ENCODE measurements around the gene TTLL10.

The TTLL10 gene

GRCh38 chr1:1226566-1227362 lies 53.1 kb downstream of the TTLL10 start:
- no peak for TF ChIP-seq ZNF274 (IDR thresholded peaks at IDR 0.05; ENCODE audit: low read depth, low read length)
- no peak for TF ChIP-seq SUZ12 (IDR thresholded peaks at IDR 0.05; ENCODE audit: extremely low read depth, insufficient read depth, insufficient read length)
- TF ChIP-seq YY1 (IDR thresholded peaks at IDR 0.05; ENCODE audit: insufficient read depth, insufficient read length) = no peak
- H3K4me3 ChIP-seq (ENCODE audit: insufficient read length, low read depth) = no peak overlapping the region
- no peaks in the 10 kb centered on the region for H3K4me1 ChIP-seq (ENCODE audit: insufficient read depth, insufficient read length)
- no peaks in the 10 kb centered on the region for H3K9me3 ChIP-seq (ENCODE audit: insufficient read depth, low read length)
- H3K36me3 ChIP-seq (ENCODE audit: insufficient read depth, insufficient read length, low read length) = peaks cover 73% of the 10 kb centered on the region
- DNase-seq (ENCODE audit: low read depth, low spot score) = no peak
- no peak overlapping the region for H3K9ac ChIP-seq (ENCODE audit: insufficient read length, low read depth)
- no peaks in the 10 kb centered on the region for H3K27me3 ChIP-seq (ENCODE audit: insufficient read depth, insufficient read length)

GRCh38 chr1:1227386-1227785 lies 53.7 kb downstream of the TTLL10 start:
- no peak for DNase-seq (ENCODE audit: low read depth, low spot score)
- no peak overlapping the region for H3K4me3 ChIP-seq (ENCODE audit: insufficient read length, low read depth)
- no peak overlapping the region for H3K9ac ChIP-seq (ENCODE audit: insufficient read length, low read depth)
- no peaks in the 10 kb centered on the region for H3K9me3 ChIP-seq (ENCODE audit: insufficient read depth, low read length)
- H3K4me1 ChIP-seq (ENCODE audit: insufficient read depth, insufficient read length) = no peaks in the 10 kb centered on the region
- no peak for TF ChIP-seq ZNF274 (IDR thresholded peaks at IDR 0.05; ENCODE audit: low read depth, low read length)
- TF ChIP-seq SUZ12 (IDR thresholded peaks at IDR 0.05; ENCODE audit: extremely low read depth, insufficient read depth, insufficient read length) = no peak
- TF ChIP-seq YY1 (IDR thresholded peaks at IDR 0.05; ENCODE audit: insufficient read depth, insufficient read length) = no peak
- peaks cover 68% of the 10 kb centered on the region for H3K36me3 ChIP-seq (ENCODE audit: insufficient read depth, insufficient read length, low read length)
- H3K27me3 ChIP-seq (ENCODE audit: insufficient read depth, insufficient read length) = no peaks in the 10 kb centered on the region

- Histone ChIP-seq H3K27me3 (ENCODE audit: insufficient read depth, insufficient read length) (no peaks in the 10 kb centered on the region), H3K4me3 (ENCODE audit: insufficient read length, low read depth) (no peak overlapping the region), H3K9me3 (ENCODE audit: insufficient read depth, low read length) (peaks cover 8% of the 10 kb centered on the region; the same call in 1 of the 2 replicates), H3K9ac (ENCODE audit: insufficient read length, low read depth) (no peak overlapping the region), H3K4me1 (ENCODE audit: insufficient read depth, insufficient read length) (peaks cover 2% of the 10 kb centered on the region), H3K36me3 (ENCODE audit: insufficient read depth, insufficient read length, low read length) (peaks cover 65% of the 10 kb centered on the region)
- DNase-seq (ENCODE audit: low read depth, low spot score) = no peak
- TF ChIP-seq SUZ12 (IDR thresholded peaks at IDR 0.05; ENCODE audit: extremely low read depth, insufficient read depth, insufficient read length) (no peak), ZNF274 (IDR thresholded peaks at IDR 0.05; ENCODE audit: low read depth, low read length) (no peak), YY1 (IDR thresholded peaks at IDR 0.05; ENCODE audit: insufficient read depth, insufficient read length) (no peak)
Measured at GRCh38 chr1:1228187-1228586, 54.5 kb downstream of the TTLL10 start.

GRCh38 chr1:1228596-1229321 lies 55.1 kb downstream of the TTLL10 start:
- Histone ChIP-seq H3K9ac (ENCODE audit: insufficient read length, low read depth) (no peak overlapping the region), H3K36me3 (ENCODE audit: insufficient read depth, insufficient read length, low read length) (peaks cover 66% of the 10 kb centered on the region), H3K27me3 (ENCODE audit: insufficient read depth, insufficient read length) (no peaks in the 10 kb centered on the region), H3K9me3 (ENCODE audit: insufficient read depth, low read length) (peaks cover 8% of the 10 kb centered on the region; the same call in 1 of the 2 replicates), H3K4me3 (ENCODE audit: insufficient read length, low read depth) (no peak overlapping the region), H3K4me1 (ENCODE audit: insufficient read depth, insufficient read length) (peaks cover 3% of the 10 kb centered on the region)
- no peak for TF ChIP-seq YY1 (IDR thresholded peaks at IDR 0.05; ENCODE audit: insufficient read depth, insufficient read length)
- TF ChIP-seq ZNF274 (IDR thresholded peaks at IDR 0.05; ENCODE audit: low read depth, low read length) = no peak
- TF ChIP-seq SUZ12 (IDR thresholded peaks at IDR 0.05; ENCODE audit: extremely low read depth, insufficient read depth, insufficient read length) = no peak
- no peak for DNase-seq (ENCODE audit: low read depth, low spot score)

- DNase-seq (ENCODE audit: low read depth, low spot score) = no peak
- Histone ChIP-seq H3K4me3 (ENCODE audit: insufficient read length, low read depth) (no peak overlapping the region), H3K9ac (ENCODE audit: insufficient read length, low read depth) (no peak overlapping the region), H3K27me3 (ENCODE audit: insufficient read depth, insufficient read length) (no peaks in the 10 kb centered on the region), H3K36me3 (ENCODE audit: insufficient read depth, insufficient read length, low read length) (peaks cover 73% of the 10 kb centered on the region), H3K4me1 (ENCODE audit: insufficient read depth, insufficient read length) (peaks cover 3% of the 10 kb centered on the region), H3K9me3 (ENCODE audit: insufficient read depth, low read length) (peaks cover 8% of the 10 kb centered on the region; the same call in 1 of the 2 replicates)
- TF ChIP-seq SUZ12 (IDR thresholded peaks at IDR 0.05; ENCODE audit: extremely low read depth, insufficient read depth, insufficient read length) (no peak), ZNF274 (IDR thresholded peaks at IDR 0.05; ENCODE audit: low read depth, low read length) (no peak), YY1 (IDR thresholded peaks at IDR 0.05; ENCODE audit: insufficient read depth, insufficient read length) (no peak)
Measured at GRCh38 chr1:1229770-1230169, 56.1 kb downstream of the TTLL10 start.

- no peaks in the 10 kb centered on the region for H3K27me3 ChIP-seq (ENCODE audit: insufficient read depth, insufficient read length)
- peaks cover 3% of the 10 kb centered on the region for H3K4me1 ChIP-seq (ENCODE audit: insufficient read depth, insufficient read length)
- TF ChIP-seq ZNF274 (IDR thresholded peaks at IDR 0.05; ENCODE audit: low read depth, low read length) = no peak
- no peak for TF ChIP-seq SUZ12 (IDR thresholded peaks at IDR 0.05; ENCODE audit: extremely low read depth, insufficient read depth, insufficient read length)
- no peak for TF ChIP-seq YY1 (IDR thresholded peaks at IDR 0.05; ENCODE audit: insufficient read depth, insufficient read length)
- H3K9me3 ChIP-seq (ENCODE audit: insufficient read depth, low read length) = peaks cover 8% of the 10 kb centered on the region; the same call in 1 of the 2 replicates
- H3K36me3 ChIP-seq (ENCODE audit: insufficient read depth, insufficient read length, low read length) = peaks cover 73% of the 10 kb centered on the region
- no peak for DNase-seq (ENCODE audit: low read depth, low spot score)
- H3K9ac ChIP-seq (ENCODE audit: insufficient read length, low read depth) = peak overlapping the region; percentile 99
- peak overlapping the region; percentile 94 for H3K4me3 ChIP-seq (ENCODE audit: insufficient read length, low read depth)
Measured at GRCh38 chr1:1230656-1231399, 57.1 kb downstream of the TTLL10 start.

All from NT2/D1 (cell line).